Hepatocyte (in vitro differentiated cells): ENCODE measurements around the gene ACADL.

Source experiments
- EZH2phosphoT487 ChIP-seq: fragments of 200-600 bp; sonication (generic); IDR thresholded peaks from one replicate; pipeline ENCODE4 v1.6.1; 2018; ENCODE audit warnings: antibody characterized with exemption, mild to moderate bottlenecking, low read depth, moderate library complexity; ENCODE audit not compliant: unreplicated experiment, severe bottlenecking
- TF ChIP-seq, protein P1 (sequence below): fragments of 200-600 bp; sonication (generic); IDR thresholded peaks from 2 replicates; pipeline ENCODE4 v1.5.1; 2016; ENCODE audit warnings: antibody characterized with exemption, mild to moderate bottlenecking; ENCODE audit not compliant: poor library complexity

DNA sequence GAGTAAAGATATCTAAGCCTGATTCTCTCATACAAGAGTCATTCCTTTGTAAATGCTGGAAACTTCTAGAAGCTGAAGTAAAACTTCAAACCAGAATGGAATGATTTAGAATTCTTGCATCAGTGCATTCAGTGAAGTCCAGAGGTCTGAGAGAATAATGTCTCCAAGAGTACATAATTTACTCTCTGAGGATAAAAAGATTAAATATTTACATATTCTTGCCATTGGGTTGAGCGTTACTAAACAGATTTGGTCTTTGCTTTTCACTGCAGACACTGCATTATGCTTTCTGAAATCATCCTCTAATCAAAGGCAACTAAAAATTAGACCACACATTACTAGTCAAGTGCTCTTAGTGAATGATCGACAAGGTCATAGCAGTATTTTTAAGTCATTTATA lies 27.5 kb downstream of the ACADL start:
- TF ChIP-seq, protein P1, sequence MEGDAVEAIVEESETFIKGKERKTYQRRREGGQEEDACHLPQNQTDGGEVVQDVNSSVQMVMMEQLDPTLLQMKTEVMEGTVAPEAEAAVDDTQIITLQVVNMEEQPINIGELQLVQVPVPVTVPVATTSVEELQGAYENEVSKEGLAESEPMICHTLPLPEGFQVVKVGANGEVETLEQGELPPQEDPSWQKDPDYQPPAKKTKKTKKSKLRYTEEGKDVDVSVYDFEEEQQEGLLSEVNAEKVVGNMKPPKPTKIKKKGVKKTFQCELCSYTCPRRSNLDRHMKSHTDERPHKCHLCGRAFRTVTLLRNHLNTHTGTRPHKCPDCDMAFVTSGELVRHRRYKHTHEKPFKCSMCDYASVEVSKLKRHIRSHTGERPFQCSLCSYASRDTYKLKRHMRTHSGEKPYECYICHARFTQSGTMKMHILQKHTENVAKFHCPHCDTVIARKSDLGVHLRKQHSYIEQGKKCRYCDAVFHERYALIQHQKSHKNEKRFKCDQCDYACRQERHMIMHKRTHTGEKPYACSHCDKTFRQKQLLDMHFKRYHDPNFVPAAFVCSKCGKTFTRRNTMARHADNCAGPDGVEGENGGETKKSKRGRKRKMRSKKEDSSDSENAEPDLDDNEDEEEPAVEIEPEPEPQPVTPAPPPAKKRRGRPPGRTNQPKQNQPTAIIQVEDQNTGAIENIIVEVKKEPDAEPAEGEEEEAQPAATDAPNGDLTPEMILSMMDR, result no peak
- no peak for TF ChIP-seq EZH2phosphoT487
